Loucy (cell line): Measurements from ENCODE around the gene LGR4.

Experiments used
- EZH2phosphoT487 ChIP-seq: fragments of 200-600 bp; IDR thresholded peaks from 2 replicates; pipeline ENCODE4 v1.6.1; 2018; ENCODE audit warnings: antibody characterized with exemption, mild to moderate bottlenecking, moderate library complexity, borderline replicate concordance
- TF ChIP-seq, protein P1 (sequence below): fragments of 200-600 bp; sonication (generic); conservative IDR thresholded peaks from 2 replicates; pipeline ENCODE4 v1.5.1; 2014; ENCODE audit warnings: mild to moderate bottlenecking, antibody characterized with exemption, low read length

DNA sequence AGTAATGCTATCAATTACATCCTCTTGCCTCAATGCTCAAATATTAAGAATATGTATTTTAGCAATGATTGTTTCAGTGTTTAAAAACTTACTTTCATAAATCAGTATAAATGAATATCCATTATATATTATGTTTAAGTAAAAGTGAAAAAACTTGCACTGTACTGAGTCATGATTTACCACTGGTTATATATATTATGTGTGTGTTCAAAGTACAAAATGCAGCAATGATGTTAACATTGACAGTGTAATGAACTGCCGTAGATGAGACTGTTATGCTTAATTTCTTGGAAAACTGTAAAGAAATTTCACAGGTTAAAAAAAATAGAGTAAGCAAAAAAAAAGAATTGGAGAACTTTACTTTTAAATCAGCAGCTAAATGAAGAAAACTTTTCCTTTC lies 25.3 kb upstream of the LGR4 start:
- TF ChIP-seq, protein P1, sequence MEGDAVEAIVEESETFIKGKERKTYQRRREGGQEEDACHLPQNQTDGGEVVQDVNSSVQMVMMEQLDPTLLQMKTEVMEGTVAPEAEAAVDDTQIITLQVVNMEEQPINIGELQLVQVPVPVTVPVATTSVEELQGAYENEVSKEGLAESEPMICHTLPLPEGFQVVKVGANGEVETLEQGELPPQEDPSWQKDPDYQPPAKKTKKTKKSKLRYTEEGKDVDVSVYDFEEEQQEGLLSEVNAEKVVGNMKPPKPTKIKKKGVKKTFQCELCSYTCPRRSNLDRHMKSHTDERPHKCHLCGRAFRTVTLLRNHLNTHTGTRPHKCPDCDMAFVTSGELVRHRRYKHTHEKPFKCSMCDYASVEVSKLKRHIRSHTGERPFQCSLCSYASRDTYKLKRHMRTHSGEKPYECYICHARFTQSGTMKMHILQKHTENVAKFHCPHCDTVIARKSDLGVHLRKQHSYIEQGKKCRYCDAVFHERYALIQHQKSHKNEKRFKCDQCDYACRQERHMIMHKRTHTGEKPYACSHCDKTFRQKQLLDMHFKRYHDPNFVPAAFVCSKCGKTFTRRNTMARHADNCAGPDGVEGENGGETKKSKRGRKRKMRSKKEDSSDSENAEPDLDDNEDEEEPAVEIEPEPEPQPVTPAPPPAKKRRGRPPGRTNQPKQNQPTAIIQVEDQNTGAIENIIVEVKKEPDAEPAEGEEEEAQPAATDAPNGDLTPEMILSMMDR = no peak
- no peak for TF ChIP-seq EZH2phosphoT487
